Measurements from ENCODE around the gene MYOD1.

DNA sequence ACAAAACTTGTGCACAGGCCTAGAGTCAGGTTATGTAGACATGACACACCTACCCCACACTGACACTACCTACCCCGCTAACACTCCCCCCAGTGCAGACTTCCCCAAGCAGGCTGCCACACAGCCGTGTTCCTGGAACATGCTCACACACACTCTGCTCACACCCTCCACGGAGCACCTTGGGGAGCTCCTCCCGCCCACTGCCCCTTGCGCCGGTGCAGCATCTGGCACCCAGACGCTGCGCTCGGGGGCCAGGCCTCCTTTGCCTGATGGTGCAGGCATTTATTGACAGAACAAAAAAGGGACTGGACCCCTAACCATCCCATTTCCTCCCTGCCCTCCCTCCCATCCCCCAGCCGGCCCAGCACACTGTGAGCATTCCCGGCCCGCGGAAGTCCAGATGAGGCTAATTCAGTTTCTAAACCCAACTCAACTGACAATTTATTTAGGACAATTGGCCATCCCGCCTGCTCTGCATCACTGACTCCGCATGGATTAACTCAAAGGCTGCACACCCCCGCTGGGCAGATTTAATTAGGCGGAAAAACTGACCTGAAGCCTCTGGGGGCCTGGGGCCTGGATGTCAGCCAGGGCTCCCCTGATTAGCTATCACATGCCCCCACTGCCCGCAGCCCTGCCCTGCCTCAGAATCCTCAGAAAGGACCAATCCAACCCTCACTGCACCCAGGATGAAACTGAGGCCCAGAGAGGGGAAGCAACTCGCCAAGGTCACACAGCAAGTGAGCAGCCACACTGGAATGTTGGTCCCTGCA, 45.3 kb downstream of the MYOD1 start:
- TF ChIP-seq, protein P1, sequence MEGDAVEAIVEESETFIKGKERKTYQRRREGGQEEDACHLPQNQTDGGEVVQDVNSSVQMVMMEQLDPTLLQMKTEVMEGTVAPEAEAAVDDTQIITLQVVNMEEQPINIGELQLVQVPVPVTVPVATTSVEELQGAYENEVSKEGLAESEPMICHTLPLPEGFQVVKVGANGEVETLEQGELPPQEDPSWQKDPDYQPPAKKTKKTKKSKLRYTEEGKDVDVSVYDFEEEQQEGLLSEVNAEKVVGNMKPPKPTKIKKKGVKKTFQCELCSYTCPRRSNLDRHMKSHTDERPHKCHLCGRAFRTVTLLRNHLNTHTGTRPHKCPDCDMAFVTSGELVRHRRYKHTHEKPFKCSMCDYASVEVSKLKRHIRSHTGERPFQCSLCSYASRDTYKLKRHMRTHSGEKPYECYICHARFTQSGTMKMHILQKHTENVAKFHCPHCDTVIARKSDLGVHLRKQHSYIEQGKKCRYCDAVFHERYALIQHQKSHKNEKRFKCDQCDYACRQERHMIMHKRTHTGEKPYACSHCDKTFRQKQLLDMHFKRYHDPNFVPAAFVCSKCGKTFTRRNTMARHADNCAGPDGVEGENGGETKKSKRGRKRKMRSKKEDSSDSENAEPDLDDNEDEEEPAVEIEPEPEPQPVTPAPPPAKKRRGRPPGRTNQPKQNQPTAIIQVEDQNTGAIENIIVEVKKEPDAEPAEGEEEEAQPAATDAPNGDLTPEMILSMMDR (IDR thresholded peaks at IDR 0.05; ENCODE audit: low read length) = no peak
- TF ChIP-seq EZH2 (optimal IDR thresholded peaks at IDR 0.05; ENCODE audit: low read depth, low read length) (no peak), EZH2phosphoT487 (IDR thresholded peaks at IDR 0.05; ENCODE audit: low read length) (no peak)
